LHCN-M2 (cell line): ENCODE data around the gene VIPR1. TPM values are rescaled to one million over a fixed set of nuclear protein-coding genes. Genes with fewer than 3 reads are reported as not detected.
A peak's percentile ranks its signal among the peaks of the same experiment; 100 is the strongest.
"Not testable (repeated sequence)": the region's sequence is repeated elsewhere in the genome, so short reads cannot be mapped to it uniquely, and the experiment has no call there.

Source experiments
- DNase-seq: peaks from one replicate; pipeline ENCODE4 v3.0.0-alpha.2; 2012; ENCODE audit warnings: low read depth
- total RNA-seq: library from RNA; depleted of rRNA; stranded (reverse); fragments of >200 nt; gene quantifications from 2 replicates; pipeline ENCODE4 v1.2.3, GENCODE V29; 2014; rRNA removed

Gene VIPR1
- total RNA-seq, 1 experiment from 2014 or later: not detected

GRCh38 chr3:42575137-42575741 is 72.8 kb downstream of the VIPR1 start:
- DNase-seq: no peak

- no peak for DNase-seq
These were observed 75.6 kb downstream of the VIPR1 start for GRCh38 chr3:42578054-42578453.

- DNase-seq: not testable (repeated sequence)
These were observed 76.9 kb downstream of the VIPR1 start for GRCh38 chr3:42579346-42579745.

DNA sequence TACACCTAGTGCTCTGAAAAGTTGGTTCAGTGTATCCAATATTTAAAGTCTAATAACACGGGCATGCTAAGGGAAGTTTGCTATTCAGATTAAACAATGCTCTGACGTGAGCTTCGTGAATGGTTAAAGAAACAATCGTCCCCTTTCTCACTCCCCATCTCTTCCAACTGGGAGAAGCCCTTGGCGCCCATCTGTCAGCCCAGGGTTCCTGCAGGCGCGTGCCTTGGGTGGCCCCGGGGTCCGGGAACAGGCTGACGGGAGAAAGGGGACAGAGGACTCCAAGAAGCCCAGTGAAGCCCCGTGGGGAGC is 78.9 kb downstream of the VIPR1 start:
- DNase-seq: no peak

DNA sequence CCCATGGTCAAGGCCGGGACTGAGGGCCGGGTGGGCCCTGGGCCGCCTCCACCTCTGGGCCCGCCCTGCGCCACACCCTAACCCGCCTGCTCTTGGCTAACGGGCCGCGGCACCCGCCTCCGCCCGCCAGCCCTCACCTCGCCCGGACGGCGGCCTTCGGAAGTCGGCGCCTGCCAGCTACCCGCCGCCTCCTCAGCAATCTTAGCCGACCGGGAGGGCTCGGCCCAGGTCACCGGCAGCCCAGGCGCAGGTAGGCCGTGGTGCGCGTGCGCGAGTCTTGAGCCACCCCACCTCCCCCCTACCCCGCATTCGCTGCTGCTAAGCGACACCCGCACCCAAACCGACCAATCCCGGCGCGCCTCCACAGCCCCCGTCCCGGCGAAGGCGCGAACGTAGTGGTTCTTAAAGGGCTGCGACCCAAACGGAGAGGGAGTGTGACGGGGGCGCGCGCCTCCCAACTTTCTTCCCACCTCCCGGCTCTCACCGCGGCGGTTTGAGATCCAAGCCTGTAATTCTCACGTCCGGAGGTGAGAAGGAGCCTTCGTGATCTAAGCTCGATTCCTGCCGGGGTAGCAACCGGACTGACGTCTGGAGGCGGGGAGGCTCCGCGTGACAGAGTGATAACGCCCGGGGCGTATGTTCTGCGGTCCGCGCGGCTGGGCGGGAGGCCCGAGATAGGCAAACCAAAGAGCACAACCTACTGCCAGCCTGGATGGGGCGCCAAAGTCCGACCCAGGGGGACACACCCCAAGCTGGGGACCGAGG is 79.4 kb downstream of the VIPR1 start, which contains the start of gene SEC22C:
Gene SEC22C (minus strand): TSS at position 259 of the 765 bp plus-strand sequence. CDS start 12,921 bp downstream, outside the sequence.
- DNase-seq: peak; percentile 91

DNA sequence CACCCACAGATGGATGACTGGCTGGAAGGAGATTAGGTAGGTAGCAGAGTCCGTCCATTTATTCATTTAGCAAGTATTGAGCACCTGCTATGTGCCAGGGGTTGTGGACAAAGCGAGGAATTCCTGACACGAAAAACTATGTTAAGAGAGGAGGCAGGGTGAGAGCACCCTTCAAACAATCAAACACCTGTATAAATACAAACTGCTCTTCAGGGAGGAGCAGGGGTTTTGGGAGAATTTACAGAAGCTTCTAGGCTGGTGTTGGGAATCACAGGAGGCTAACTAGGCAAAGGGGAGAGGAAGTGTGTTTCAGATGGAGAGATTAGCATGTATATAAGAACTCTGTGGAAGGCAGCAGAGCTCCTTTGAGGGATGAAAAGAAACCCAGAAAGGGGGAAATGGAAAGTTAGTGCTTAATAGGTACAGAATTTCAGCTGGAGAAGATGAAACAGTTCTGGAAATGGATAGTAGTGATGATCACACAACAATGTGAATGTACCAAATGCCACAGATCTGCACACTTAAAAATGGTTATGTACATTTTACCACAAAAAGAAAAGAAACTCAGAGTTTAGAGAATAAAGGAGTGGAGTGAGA is 80.1 kb downstream of the VIPR1 start:
- no peak for DNase-seq

Other genes starting within 250 kb of the VIPR1 start
- gene CCK, start 236.5 kb upstream of the VIPR1 start, total RNA-seq: not detected in 2 replicates
- not detected in 2 replicates for gene LYZL4, start 92.0 kb upstream of the VIPR1 start, total RNA-seq
- gene SEC22C, start 79.3 kb downstream of the VIPR1 start, total RNA-seq: 79.2 and 90.2 TPM in 2 replicates
- 18.0 and 26.3 TPM in 2 replicates for gene SS18L2, start 88.2 kb downstream of the VIPR1 start, total RNA-seq
- 26.4 and 35.1 TPM in 2 replicates for gene NKTR, start 98.0 kb downstream of the VIPR1 start, total RNA-seq
- gene ZBTB47, start 151.1 kb downstream of the VIPR1 start, total RNA-seq: 28.9 and 33.2 TPM in 2 replicates
- 0.06 TPM in 1 of 2 replicates, not detected in the other for gene KLHL40, start 182.9 kb downstream of the VIPR1 start, total RNA-seq
- gene HHATL, start 200.2 kb downstream of the VIPR1 start, total RNA-seq: not detected in 2 replicates